ENCODE results near the gene RPL37. TPM values are rescaled to one million over a fixed set of nuclear protein-coding genes. Genes with fewer than 3 reads are reported as not detected.

RPL37 gene
- total RNA-seq (1,000 to 10,000 TPM in 1 of 2 donors, 10 to 100 TPM in 1; 40.5 to 1,326 TPM), polyA plus RNA-seq (100 to 1,000 TPM; 479 to 965 TPM)

- 4% methylated on average over 61 of the region's 61 CpGs for WGBS
These were observed at the start of gene RPL37 for GRCh38 chr5:40834849-40835787. Gene RPL37, minus strand, starts transcription at chr5:40835222. Its CDS starts 37 bp downstream, at chr5:40835185.

More at GRCh38 chr5:40834849-40835787, at the start of gene RPL37:
- DNase-seq (ENCODE audit: low spot score), result peak; percentile 91
- H3K9ac ChIP-seq (ENCODE audit: low read depth in 1 of 2, low read length in 2 of 2), result peak within 1 kb of the TSS; percentile 81 to 98
- no peaks in the 10 kb centered on the region for H3K27me3 ChIP-seq (ENCODE audit: control insufficient read depth in 4 of 4, insufficient read depth in 4 of 4, low read length in 3 of 4)
- no peaks in the 10 kb centered on the region for H3K9me3 ChIP-seq (ENCODE audit: control insufficient read depth in 4 of 4, low read length in 3 of 4)
- H3K27ac ChIP-seq (ENCODE audit: low read depth in 1 of 2, low read length in 2 of 2), result peak within 1 kb of the TSS; percentile 90 to 91
- peaks cover 10 to 36% (median 30%) of the 10 kb centered on the region in 4 donors for H3K36me3 ChIP-seq (ENCODE audit: control insufficient read depth in 4 of 4, insufficient read depth in 3 of 4, low read depth in 1 of 4, low read length in 3 of 4)
- TF ChIP-seq SP1 (IDR thresholded peaks at IDR 0.05) (peak; percentile 83), FOXA1 (IDR thresholded peaks at IDR 0.05) (no peak), HNF4G (IDR thresholded peaks at IDR 0.05) (no peak), TAF1 (conservative IDR thresholded peaks at IDR 0.05) (peak; percentile 90), JUND (IDR thresholded peaks at IDR 0.05) (no peak), HNF4A (conservative IDR thresholded peaks at IDR 0.05) (peak; percentile 28 to 33), NR2F2 (IDR thresholded peaks at IDR 0.05) (peak; percentile 92), ZBTB33 (IDR thresholded peaks at IDR 0.05) (peak; percentile 72), EGR1 (IDR thresholded peaks at IDR 0.05; ENCODE audit: low read depth in 2 of 2) (peak; percentile 84 to 89), ATF3 (IDR thresholded peaks at IDR 0.05) (no peak), GABPA (IDR thresholded peaks at IDR 0.05 in 1 of 2, conservative IDR thresholded peaks at IDR 0.05 in 1 of 2) (peak; percentile 98 to 100), RAD21 (IDR thresholded peaks at IDR 0.05) (peak; percentile 44 to 52), YY1 (IDR thresholded peaks at IDR 0.05) (peak; percentile 95), FOXA2 (IDR thresholded peaks at IDR 0.05) (no peak), RXRA (IDR thresholded peaks at IDR 0.05) (peak; percentile 83 to 92), CTCF (IDR thresholded peaks at IDR 0.05; ENCODE audit: low read depth, low read length, missing input control) (no peak)
- TF ChIP-seq, protein P1, sequence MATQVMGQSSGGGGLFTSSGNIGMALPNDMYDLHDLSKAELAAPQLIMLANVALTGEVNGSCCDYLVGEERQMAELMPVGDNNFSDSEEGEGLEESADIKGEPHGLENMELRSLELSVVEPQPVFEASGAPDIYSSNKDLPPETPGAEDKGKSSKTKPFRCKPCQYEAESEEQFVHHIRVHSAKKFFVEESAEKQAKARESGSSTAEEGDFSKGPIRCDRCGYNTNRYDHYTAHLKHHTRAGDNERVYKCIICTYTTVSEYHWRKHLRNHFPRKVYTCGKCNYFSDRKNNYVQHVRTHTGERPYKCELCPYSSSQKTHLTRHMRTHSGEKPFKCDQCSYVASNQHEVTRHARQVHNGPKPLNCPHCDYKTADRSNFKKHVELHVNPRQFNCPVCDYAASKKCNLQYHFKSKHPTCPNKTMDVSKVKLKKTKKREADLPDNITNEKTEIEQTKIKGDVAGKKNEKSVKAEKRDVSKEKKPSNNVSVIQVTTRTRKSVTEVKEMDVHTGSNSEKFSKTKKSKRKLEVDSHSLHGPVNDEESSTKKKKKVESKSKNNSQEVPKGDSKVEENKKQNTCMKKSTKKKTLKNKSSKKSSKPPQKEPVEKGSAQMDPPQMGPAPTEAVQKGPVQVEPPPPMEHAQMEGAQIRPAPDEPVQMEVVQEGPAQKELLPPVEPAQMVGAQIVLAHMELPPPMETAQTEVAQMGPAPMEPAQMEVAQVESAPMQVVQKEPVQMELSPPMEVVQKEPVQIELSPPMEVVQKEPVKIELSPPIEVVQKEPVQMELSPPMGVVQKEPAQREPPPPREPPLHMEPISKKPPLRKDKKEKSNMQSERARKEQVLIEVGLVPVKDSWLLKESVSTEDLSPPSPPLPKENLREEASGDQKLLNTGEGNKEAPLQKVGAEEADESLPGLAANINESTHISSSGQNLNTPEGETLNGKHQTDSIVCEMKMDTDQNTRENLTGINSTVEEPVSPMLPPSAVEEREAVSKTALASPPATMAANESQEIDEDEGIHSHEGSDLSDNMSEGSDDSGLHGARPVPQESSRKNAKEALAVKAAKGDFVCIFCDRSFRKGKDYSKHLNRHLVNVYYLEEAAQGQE (IDR thresholded peaks at IDR 0.05), result peak; percentile 89
- TF ChIP-seq, protein P2, sequence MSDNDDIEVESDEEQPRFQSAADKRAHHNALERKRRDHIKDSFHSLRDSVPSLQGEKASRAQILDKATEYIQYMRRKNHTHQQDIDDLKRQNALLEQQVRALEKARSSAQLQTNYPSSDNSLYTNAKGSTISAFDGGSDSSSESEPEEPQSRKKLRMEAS (IDR thresholded peaks at IDR 0.05), result peak; percentile 83
- H3K4me3 ChIP-seq (ENCODE audit: low read depth in 1 of 3, low read length in 3 of 3), result peak within 1 kb of the TSS; percentile 76 to 98 (median 97)
- peaks cover 0 to 20% (median 10%) of the 10 kb centered on the region in 4 donors for H3K4me1 ChIP-seq (ENCODE audit: control insufficient read depth in 4 of 4, insufficient read depth in 4 of 4, low read length in 3 of 4)

Measured in liver (tissue), 9 donors.